ENCODE measurements around the gene AP2B1.

DNA sequence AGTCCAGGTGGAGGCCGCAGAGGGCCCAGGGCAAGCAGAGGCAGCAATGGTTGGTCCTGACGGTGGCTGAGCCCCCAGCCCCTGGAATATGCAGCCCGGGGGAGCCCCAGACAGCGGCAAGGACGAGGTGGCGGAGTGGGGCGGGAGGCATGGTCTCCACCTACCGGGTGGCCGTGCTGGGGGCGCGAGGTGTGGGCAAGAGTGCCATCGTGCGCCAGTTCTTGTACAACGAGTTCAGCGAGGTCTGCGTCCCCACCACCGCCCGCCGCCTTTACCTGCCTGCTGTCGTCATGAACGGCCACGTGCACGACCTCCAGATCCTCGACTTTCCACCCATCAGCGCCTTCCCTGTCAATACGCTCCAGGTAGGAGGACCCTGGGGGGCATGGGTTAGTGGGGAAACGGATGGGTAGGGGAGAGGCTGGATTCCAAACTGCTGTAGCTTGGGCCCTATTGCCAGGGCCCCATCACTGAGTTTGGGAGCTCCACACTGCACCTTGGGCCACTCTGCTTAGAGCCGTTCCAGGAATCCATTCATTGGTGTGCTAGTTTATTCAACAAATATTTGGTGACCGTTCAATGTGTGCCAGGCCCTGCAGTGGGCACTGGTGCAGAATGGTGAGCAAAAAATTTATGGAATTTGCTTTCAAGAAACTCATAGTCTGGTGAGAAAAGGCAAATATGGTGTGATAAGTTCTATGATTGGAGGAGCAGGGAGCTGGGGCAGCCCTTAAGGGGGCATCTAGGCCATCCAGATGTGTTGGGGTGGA, 148.1 kb downstream of the AP2B1 start:
- no peak for TF ChIP-seq CTCF (IDR thresholded peaks at IDR 0.05)
- no peak for TF ChIP-seq POLR2A (IDR thresholded peaks at IDR 0.05)

Measured in esophagus squamous epithelium (tissue), 4 donors.